ENCODE measurements around the gene CHKB. TPM values are rescaled to one million over a fixed set of nuclear protein-coding genes. Genes with fewer than 3 reads are reported as not detected.

Gene CHKB
- total and polyA plus RNA-seq, 2 of the 8 experiments (the other 6 are each of a cell fraction or from before 2014, with no cell fraction given): 27.9 to 42.2 TPM

- no peak for FAIRE-seq
- no peak overlapping the region; a peak in 2 of 8 replicates for H3K4me3 ChIP-seq (ENCODE audit: extremely low read depth in 1 of 4, insufficient read depth in 2 of 4, low read depth in 3 of 4, low read length in 4 of 4)
- TF ChIP-seq GABPA (IDR thresholded peaks at IDR 0.05; ENCODE audit: borderline replicate concordance, insufficient read depth, low read length) (peak; percentile 75; the same call in 1 of the 2 replicates), NANOG (IDR thresholded peaks at IDR 0.05; ENCODE audit: insufficient read depth, low read depth, low read length, poor library complexity, severe bottlenecking) (peak; percentile 19), HDAC2 (IDR thresholded peaks at IDR 0.05; ENCODE audit: borderline replicate concordance in 1 of 2, low read depth in 2 of 2, low read length in 2 of 2) (peak; percentile 98 to 99; a peak in 3 of 4 replicates), KDM4A (IDR thresholded peaks at IDR 0.05; ENCODE audit: low read depth, low read length, severe bottlenecking) (peak; percentile 28), POLR2AphosphoS5 (IDR thresholded peaks at IDR 0.05; ENCODE audit: low read depth, low read length) (no peak), CREB1 (IDR thresholded peaks at IDR 0.05) (0 out of 2 replicates have a peak, but pooled peaks have one; percentile 38), TEAD4 (IDR thresholded peaks at IDR 0.05; ENCODE audit: low read depth, low read length) (0 out of 2 replicates have a peak, but pooled peaks have one; percentile 19), TAF7 (optimal IDR thresholded peaks at IDR 0.05; ENCODE audit: borderline replicate concordance, low read depth, low read length) (peak; percentile 91), RAD21 (IDR thresholded peaks at IDR 0.05 in 1 of 2, conservative IDR thresholded peaks at IDR 0.05 in 1 of 2; ENCODE audit: low read depth in 2 of 2, low read length in 2 of 2) (0 out of 4 replicates have a peak, but pooled peaks of 1 of the 2 experiments have one; percentile 1), JUND (IDR thresholded peaks at IDR 0.05; ENCODE audit: low read length) (no peak)
Observed at GRCh38 chr22:50599816-50600455, 17.3 kb upstream of the CHKB start.

More at GRCh38 chr22:50599816-50600455, 17.3 kb upstream of the CHKB start:
- Histone ChIP-seq H2BK15ac (ENCODE audit: low read length) (no peak overlapping the region), H3K9me3 (ENCODE audit: insufficient read depth in 2 of 2, low read depth in 1 of 2, low read length in 1 of 2) (no peaks in the 10 kb centered on the region), H3K14ac (ENCODE audit: insufficient read length) (no peak overlapping the region), H4K91ac (replicated peaks; ENCODE audit: insufficient read length, low read length) (no peak overlapping the region), H2BK5ac (ENCODE audit: low read depth, low read length) (no peak overlapping the region), H3K4me1 (replicated peaks in 1 of 4; ENCODE audit: control insufficient read depth in 3 of 4, insufficient read depth in 4 of 4, low read length in 3 of 4) (peaks cover 0 to 16% (median 4%) of the 10 kb centered on the region in 4 experiments; a peak in 5 of 7 replicates), H3K79me2 (ENCODE audit: control insufficient read depth in 1 of 2, insufficient read depth in 2 of 2, low read length in 2 of 2) (no peaks in the 10 kb centered on the region), H2AK5ac (ENCODE audit: low read depth, low read length) (no peak overlapping the region), H4K20me1 (replicated peaks in 1 of 2; ENCODE audit: control insufficient read depth in 1 of 2, insufficient read depth in 2 of 2, low read length in 2 of 2) (peaks cover 9 to 11% of the 10 kb centered on the region in 2 experiments), H3K36me3 (ENCODE audit: control insufficient read depth in 2 of 4, insufficient read depth in 4 of 4, low read length in 3 of 4) (peaks cover 0 to 3% (median 0%) of the 10 kb centered on the region in 4 experiments; a peak in 1 of 8 replicates), H3K56ac (replicated peaks; ENCODE audit: insufficient read length, low read depth, low read length) (no peak overlapping the region), H2AFZ (ENCODE audit: low read length) (no peak overlapping the region), H3K27me3 (replicated peaks in 1 of 4; ENCODE audit: control insufficient read depth in 3 of 4, extremely low read depth in 1 of 4, insufficient read depth in 3 of 4, low read length in 3 of 4) (peaks cover 50 to 74% (median 54%) of the 10 kb centered on the region in 4 experiments; a peak in 6 of 7 replicates), H3K23me2 (ENCODE audit: low read depth, low read length) (peaks cover 2% of the 10 kb centered on the region; the same call in 1 of the 2 replicates), H3K23ac (ENCODE audit: insufficient read length) (no peak overlapping the region), H3K4me2 (ENCODE audit: insufficient read depth in 1 of 2, low read depth in 2 of 2, low read length in 2 of 2) (peak overlapping the region; percentile 34 to 71; a peak in 3 of 4 replicates), H3K27ac (ENCODE audit: low read depth, low read length) (no peak overlapping the region), H2BK12ac (ENCODE audit: low read depth, low read length) (no peak overlapping the region), H2BK120ac (replicated peaks; ENCODE audit: low read depth, low read length) (no peak overlapping the region), H3K79me1 (ENCODE audit: low read depth, low read length) (no peaks in the 10 kb centered on the region), H4K8ac (ENCODE audit: extremely low read depth, insufficient read depth, low read length) (peak overlapping the region; percentile 57; the same call in 1 of the 2 replicates), H3K9ac (replicated peaks in 1 of 4; ENCODE audit: extremely low read depth in 1 of 4, low read depth in 3 of 4, low read length in 3 of 4) (no peak overlapping the region), H2BK20ac (ENCODE audit: low read length) (no peak overlapping the region), H3K4ac (replicated peaks; ENCODE audit: insufficient read length, low read depth, low read length) (no peak overlapping the region), H4K5ac (ENCODE audit: insufficient read length, low read depth, low read length) (no peak overlapping the region), H3K18ac (ENCODE audit: extremely low read depth, low read length) (no peak overlapping the region)
- 64% methylated on average over 22 of the region's 52 CpGs; no CpG with 5 or more reads in 1 of the 2 experiments for WGBS, 2 experiments (ENCODE audit: extremely low coverage in 1 of 2, insufficient coverage in 1 of 2, insufficient read length in 1 of 2, insufficient replicate concordance in 2 of 2, low coverage in 1 of 2, low lambda C conversion rate in 2 of 2, missing lambda C conversion rate in 1 of 2)
- CTCF ChIA-PET (ENCODE audit: partially characterized antibody): interaction anchor here (0.6 kb wide), 1 partner anchor 59 kb away, joined by 3 read pairs; no protein-coding TSS in a partner anchor
- peak in 1 of 2 experiments; percentile 92 for DNase-seq (ENCODE audit: low read depth in 1 of 2, low spot score in 2 of 2)
- POLR2A ChIA-PET (ENCODE audit: partially characterized antibody): interaction anchor here (0.9 kb wide), 1 partner anchor 10 kb away, joined by 4 read pairs; no protein-coding TSS in a partner anchor
